ENCODE results near the gene WASF1.

DNA sequence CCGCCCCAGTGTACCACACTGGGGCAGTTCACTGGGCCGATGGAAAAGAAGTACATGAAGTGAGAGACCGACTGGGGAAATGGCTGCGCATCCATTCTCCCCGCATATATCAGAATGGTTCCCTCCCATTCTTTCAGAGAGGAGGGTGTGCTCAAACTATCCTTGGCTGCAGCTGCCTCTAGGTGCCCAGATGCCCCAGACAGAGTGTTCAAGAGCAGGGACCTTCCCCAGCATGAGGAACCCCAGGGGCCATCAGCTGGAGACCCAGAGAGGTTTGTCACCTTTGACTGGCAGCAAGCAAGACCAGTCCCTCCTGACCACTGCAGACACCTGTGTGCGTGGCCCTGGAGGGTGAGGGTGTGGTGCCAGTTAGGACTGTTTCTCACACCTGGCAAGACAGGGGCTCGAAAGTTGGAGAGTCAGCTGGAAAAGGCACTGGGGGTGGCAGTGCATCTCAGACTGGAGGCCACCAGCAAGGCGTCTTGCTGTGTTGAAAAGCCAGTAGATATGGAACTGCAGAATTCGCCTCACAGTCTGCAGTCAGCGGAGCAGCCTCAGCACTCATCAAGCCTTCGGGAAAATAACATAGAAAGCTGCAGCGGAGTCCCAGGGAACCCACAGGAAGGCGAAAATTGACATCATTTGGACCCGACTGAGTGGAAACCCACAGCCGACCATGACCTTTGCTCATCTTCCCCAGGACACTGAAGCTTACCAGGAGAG is 124.6 kb downstream of the WASF1 start:
- TF ChIP-seq, protein P1, sequence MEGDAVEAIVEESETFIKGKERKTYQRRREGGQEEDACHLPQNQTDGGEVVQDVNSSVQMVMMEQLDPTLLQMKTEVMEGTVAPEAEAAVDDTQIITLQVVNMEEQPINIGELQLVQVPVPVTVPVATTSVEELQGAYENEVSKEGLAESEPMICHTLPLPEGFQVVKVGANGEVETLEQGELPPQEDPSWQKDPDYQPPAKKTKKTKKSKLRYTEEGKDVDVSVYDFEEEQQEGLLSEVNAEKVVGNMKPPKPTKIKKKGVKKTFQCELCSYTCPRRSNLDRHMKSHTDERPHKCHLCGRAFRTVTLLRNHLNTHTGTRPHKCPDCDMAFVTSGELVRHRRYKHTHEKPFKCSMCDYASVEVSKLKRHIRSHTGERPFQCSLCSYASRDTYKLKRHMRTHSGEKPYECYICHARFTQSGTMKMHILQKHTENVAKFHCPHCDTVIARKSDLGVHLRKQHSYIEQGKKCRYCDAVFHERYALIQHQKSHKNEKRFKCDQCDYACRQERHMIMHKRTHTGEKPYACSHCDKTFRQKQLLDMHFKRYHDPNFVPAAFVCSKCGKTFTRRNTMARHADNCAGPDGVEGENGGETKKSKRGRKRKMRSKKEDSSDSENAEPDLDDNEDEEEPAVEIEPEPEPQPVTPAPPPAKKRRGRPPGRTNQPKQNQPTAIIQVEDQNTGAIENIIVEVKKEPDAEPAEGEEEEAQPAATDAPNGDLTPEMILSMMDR (IDR thresholded peaks at IDR 0.05) = no peak
- TF ChIP-seq EZH2 (IDR thresholded peaks at IDR 0.05) = no peak
- TF ChIP-seq EZH2phosphoT487 (IDR thresholded peaks at IDR 0.05) = no peak

All from neural progenitor cell (in vitro differentiated cells).